GM23338 (cell line): ENCODE measurements around the gene PPP4C.

Source experiments
- CREB1 ChIP-seq: fragments of 250-450 bp; sonication (Bioruptor Pico); IDR thresholded peaks from 2 replicates; pipeline ENCODE4 v1.5.0; 2020; ENCODE audit warnings: low read depth, mild to moderate bottlenecking, moderate library complexity
- CTCF ChIP-seq, 2 experiments: fragments of 200-600 bp in 1 of 2; sonication (generic) in 1 of 2; conservative IDR thresholded peaks; 2 replicates each; pipeline versions ENCODE4 v1.5.1 to v1.6.1; 2016 to 2017; ENCODE audit warnings: antibody characterized with exemption in 2 of 2, low read depth in 2 of 2, mild to moderate bottlenecking in 2 of 2, moderate library complexity in 1 of 2
- EZH2 ChIP-seq: fragments of 200-600 bp; sonication (generic); IDR thresholded peaks from one replicate; pipeline ENCODE4 v1.8.0; 2017; ENCODE audit warnings: antibody characterized with exemption, mild to moderate bottlenecking, low read depth; ENCODE audit not compliant: unreplicated experiment
- EZH2phosphoT487 ChIP-seq: fragments of 200-600 bp; sonication (generic); IDR thresholded peaks from one replicate; pipeline ENCODE4 v1.8.1; 2018; ENCODE audit warnings: antibody characterized with exemption; ENCODE audit not compliant: unreplicated experiment
- JUNB ChIP-seq: IDR thresholded peaks from one replicate; pipeline ENCODE4 v1.6.1; 2016; ENCODE audit warnings: antibody characterized with exemption; ENCODE audit not compliant: unreplicated experiment
- POLR2AphosphoS5 ChIP-seq: IDR thresholded peaks from 2 replicates; pipeline ENCODE4 v1.6.1; 2016; ENCODE audit warnings: antibody characterized with exemption, low read depth
- STAT1 ChIP-seq: IDR thresholded peaks from one replicate; pipeline ENCODE4 v1.6.1; 2016; ENCODE audit warnings: antibody characterized with exemption; ENCODE audit not compliant: unreplicated experiment
- ZNF114 ChIP-seq: fragments of 250-450 bp; sonication (Bioruptor Pico); IDR thresholded peaks from 2 replicates; pipeline ENCODE4 v1.5.0; 2020; ENCODE audit warnings: mild to moderate bottlenecking, moderate library complexity
- ZNF331 ChIP-seq: fragments of 250-450 bp; sonication (Bioruptor Pico); IDR thresholded peaks from 2 replicates; pipeline ENCODE4 v1.5.0; 2020; ENCODE audit warnings: low read depth, mild to moderate bottlenecking, moderate library complexity
- TF ChIP-seq, protein P1 (sequence below): IDR thresholded peaks from one replicate; pipeline ENCODE4 v1.6.1; 2018; ENCODE audit warnings: antibody characterized with exemption; ENCODE audit not compliant: unreplicated experiment
- TF ChIP-seq, protein P2 (sequence below): IDR thresholded peaks from 2 replicates; pipeline ENCODE4 v1.6.1; 2016; ENCODE audit warnings: antibody characterized with exemption
- TF ChIP-seq, protein P3 (sequence below): fragments of 250-450 bp; sonication (Bioruptor Pico); IDR thresholded peaks from 2 replicates; pipeline ENCODE4 v1.5.0; 2020; ENCODE audit warnings: mild to moderate bottlenecking, moderate library complexity

DNA sequence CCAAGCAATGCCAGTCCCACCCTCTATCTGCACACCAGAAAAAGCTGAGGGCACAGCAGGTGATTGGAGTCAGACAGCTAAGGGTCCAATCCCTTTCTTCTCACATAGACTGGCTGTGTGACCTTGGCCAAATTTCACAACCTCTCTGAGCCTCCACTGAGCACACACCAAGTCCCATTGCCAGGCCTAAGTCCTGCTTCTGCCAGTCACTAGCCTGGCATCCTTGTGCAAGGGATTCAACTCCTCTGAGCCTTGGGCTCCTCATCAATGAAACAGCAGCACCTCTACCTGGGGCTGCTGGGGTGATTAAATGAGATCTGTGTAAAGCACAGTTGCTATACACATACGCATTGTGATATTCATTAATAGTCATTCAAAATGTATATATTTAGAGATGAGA lies 29.2 kb upstream of the PPP4C start:
- TF ChIP-seq POLR2AphosphoS5 (no peak), EZH2 (no peak), CTCF (conservative IDR thresholded peaks at IDR 0.05; ENCODE audit: low read depth in 2 of 2) (no peak), CREB1 (CRISPR knock-in tag) (no peak), JUNB (no peak), EZH2phosphoT487 (no peak), STAT1 (no peak), ZNF331 (CRISPR knock-in tag) (no peak), ZNF114 (CRISPR knock-in tag) (no peak)
- TF ChIP-seq, protein P1, sequence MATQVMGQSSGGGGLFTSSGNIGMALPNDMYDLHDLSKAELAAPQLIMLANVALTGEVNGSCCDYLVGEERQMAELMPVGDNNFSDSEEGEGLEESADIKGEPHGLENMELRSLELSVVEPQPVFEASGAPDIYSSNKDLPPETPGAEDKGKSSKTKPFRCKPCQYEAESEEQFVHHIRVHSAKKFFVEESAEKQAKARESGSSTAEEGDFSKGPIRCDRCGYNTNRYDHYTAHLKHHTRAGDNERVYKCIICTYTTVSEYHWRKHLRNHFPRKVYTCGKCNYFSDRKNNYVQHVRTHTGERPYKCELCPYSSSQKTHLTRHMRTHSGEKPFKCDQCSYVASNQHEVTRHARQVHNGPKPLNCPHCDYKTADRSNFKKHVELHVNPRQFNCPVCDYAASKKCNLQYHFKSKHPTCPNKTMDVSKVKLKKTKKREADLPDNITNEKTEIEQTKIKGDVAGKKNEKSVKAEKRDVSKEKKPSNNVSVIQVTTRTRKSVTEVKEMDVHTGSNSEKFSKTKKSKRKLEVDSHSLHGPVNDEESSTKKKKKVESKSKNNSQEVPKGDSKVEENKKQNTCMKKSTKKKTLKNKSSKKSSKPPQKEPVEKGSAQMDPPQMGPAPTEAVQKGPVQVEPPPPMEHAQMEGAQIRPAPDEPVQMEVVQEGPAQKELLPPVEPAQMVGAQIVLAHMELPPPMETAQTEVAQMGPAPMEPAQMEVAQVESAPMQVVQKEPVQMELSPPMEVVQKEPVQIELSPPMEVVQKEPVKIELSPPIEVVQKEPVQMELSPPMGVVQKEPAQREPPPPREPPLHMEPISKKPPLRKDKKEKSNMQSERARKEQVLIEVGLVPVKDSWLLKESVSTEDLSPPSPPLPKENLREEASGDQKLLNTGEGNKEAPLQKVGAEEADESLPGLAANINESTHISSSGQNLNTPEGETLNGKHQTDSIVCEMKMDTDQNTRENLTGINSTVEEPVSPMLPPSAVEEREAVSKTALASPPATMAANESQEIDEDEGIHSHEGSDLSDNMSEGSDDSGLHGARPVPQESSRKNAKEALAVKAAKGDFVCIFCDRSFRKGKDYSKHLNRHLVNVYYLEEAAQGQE, result no peak
- TF ChIP-seq, protein P2, sequence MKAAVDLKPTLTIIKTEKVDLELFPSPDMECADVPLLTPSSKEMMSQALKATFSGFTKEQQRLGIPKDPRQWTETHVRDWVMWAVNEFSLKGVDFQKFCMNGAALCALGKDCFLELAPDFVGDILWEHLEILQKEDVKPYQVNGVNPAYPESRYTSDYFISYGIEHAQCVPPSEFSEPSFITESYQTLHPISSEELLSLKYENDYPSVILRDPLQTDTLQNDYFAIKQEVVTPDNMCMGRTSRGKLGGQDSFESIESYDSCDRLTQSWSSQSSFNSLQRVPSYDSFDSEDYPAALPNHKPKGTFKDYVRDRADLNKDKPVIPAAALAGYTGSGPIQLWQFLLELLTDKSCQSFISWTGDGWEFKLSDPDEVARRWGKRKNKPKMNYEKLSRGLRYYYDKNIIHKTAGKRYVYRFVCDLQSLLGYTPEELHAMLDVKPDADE, result no peak
- TF ChIP-seq, protein P3, sequence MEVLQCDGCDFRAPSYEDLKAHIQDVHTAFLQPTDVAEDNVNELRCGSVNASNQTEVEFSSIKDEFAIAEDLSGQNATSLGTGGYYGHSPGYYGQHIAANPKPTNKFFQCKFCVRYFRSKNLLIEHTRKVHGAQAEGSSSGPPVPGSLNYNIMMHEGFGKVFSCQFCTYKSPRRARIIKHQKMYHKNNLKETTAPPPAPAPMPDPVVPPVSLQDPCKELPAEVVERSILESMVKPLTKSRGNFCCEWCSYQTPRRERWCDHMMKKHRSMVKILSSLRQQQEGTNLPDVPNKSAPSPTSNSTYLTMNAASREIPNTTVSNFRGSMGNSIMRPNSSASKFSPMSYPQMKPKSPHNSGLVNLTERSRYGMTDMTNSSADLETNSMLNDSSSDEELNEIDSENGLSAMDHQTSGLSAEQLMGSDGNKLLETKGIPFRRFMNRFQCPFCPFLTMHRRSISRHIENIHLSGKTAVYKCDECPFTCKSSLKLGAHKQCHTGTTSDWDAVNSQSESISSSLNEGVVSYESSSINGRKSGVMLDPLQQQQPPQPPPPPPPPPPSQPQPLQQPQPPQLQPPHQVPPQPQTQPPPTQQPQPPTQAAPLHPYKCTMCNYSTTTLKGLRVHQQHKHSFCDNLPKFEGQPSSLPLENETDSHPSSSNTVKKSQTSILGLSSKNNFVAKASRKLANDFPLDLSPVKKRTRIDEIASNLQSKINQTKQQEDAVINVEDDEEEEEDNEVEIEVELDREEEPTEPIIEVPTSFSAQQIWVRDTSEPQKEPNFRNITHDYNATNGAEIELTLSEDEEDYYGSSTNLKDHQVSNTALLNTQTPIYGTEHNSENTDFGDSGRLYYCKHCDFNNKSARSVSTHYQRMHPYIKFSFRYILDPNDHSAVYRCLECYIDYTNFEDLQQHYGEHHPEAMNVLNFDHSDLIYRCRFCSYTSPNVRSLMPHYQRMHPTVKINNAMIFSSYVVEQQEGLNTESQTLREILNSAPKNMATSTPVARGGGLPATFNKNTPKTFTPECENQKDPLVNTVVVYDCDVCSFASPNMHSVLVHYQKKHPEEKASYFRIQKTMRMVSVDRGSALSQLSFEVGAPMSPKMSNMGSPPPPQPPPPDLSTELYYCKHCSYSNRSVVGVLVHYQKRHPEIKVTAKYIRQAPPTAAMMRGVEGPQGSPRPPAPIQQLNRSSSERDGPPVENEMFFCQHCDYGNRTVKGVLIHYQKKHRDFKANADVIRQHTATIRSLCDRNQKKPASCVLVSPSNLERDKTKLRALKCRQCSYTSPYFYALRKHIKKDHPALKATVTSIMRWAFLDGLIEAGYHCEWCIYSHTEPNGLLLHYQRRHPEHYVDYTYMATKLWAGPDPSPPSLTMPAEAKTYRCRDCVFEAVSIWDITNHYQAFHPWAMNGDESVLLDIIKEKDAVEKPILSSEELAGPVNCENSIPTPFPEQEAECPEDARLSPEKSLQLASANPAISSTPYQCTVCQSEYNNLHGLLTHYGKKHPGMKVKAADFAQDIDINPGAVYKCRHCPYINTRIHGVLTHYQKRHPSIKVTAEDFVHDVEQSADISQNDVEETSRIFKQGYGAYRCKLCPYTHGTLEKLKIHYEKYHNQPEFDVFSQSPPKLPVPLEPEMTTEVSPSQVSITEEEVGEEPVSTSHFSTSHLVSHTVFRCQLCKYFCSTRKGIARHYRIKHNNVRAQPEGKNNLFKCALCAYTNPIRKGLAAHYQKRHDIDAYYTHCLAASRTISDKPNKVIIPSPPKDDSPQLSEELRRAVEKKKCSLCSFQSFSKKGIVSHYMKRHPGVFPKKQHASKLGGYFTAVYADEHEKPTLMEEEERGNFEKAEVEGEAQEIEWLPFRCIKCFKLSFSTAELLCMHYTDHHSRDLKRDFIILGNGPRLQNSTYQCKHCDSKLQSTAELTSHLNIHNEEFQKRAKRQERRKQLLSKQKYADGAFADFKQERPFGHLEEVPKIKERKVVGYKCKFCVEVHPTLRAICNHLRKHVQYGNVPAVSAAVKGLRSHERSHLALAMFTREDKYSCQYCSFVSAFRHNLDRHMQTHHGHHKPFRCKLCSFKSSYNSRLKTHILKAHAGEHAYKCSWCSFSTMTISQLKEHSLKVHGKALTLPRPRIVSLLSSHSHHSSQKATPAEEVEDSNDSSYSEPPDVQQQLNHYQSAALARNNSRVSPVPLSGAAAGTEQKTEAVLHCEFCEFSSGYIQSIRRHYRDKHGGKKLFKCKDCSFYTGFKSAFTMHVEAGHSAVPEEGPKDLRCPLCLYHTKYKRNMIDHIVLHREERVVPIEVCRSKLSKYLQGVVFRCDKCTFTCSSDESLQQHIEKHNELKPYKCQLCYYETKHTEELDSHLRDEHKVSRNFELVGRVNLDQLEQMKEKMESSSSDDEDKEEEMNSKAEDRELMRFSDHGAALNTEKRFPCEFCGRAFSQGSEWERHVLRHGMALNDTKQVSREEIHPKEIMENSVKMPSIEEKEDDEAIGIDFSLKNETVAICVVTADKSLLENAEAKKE (CRISPR knock-in tag), result no peak
